ENCODE results near the gene SLC27A4.

The SLC27A4 gene

DNA sequence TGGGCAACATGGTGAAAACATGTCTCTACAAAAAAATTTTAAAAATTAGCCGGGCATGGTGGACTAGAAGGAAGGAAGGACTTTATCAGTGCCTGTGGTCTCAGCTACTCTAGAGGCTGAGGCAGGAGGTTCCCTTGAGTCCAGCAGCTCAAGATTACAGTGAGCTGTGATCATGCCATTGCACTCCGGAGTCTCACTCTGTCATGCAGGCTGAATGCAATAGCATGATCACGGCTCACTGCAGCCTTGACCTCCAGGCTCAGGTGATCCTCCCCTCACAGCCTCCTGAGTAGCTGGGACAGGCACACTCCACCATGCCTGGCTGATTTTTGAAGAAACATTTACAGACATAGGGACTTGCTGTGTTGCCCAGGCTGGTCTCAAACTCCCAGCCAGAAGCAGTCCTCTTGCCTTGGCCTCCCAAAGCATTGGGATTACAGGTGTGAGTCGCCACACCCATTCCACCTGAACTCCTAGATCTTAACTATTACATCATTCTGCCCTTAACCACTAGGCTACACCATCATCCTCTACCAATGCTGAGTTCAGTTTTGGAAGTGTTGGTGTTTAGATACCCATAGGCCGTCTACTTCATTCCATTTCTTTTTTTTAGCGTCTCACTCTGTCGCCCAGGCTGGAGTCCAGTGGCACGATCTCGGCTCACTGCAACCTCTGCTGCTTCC lies 28.8 kb downstream of the SLC27A4 start:
- no peak for DNase-seq

DNA sequence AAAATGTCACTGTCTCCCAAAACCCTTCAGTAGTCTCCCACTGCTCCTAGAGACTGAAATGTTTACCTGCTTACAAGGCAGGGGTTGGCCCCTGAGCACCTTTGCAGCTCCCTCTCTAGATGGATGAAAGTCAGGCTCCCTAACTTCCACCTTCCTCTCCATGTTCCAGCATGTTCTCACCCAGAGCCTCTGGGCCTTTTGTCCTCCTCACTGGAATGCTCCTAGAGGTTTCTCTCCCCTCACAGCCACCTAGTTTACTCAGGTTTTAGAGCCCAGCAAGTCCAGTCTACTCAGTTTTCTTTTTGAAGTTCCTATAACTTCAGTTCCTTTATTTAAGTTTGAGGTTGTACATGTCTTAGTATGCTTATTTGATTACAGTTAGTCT lies 30.0 kb downstream of the SLC27A4 start:
- DNase-seq, result no peak

- peak; percentile 55 to 86 for DNase-seq
Observed at GRCh38 chr9:128370752-128371629, 30.7 kb downstream of the SLC27A4 start, which contains the start of gene URM1. Gene URM1 (plus strand): TSS chr9:128371374. CDS start chr9:128371381, 7 bp downstream.

DNA sequence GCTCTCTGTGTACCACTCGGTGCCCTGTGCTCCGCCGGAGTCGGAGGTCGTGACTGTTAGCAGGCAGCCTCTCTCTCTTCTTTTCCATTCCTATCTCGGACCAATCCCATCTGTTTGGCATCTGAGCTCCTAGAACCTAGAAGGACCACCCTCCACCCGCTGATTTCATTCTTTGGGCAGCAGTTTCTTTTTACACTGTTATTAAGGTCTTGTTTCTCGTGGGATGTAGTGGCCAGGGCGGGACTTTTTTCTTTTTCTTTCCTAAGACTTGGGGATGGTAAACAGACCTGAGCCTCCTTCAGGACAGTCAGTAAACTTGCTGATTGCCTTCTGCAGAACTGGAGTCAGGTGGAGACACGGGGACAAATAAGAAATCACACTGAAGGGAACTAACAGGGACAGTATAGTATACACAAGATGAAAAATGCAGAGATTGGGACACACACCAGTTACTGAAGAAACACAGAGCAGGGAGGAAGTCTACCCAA lies 31.3 kb downstream of the SLC27A4 start:
- DNase-seq, result no peak

- DNase-seq, result no peak
Observed at GRCh38 chr9:128372188-128372641, 31.9 kb downstream of the SLC27A4 start.

DNA sequence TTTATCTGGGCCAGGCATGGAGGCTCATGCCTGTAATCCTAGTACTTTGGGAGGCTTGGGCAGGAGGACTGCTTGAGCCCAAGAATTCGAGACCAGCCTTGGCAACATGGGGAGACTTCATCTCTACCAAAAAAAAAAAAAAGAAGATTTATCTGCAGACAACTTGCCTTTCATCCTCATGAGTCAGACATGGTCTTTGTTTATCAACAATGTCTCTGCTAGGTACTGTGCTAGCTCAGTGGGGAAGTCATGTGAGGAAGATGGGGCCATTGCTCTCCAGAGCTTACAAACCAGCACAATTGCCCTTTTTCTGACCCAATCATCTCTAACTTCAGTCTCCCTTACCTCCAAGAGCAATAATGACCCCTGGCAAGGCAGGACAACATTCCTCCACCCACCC lies 32.5 kb downstream of the SLC27A4 start:
- DNase-seq, result no peak

GRCh38 chr9:128374221-128374675 lies 33.9 kb downstream of the SLC27A4 start:
- no peak for DNase-seq

DNA sequence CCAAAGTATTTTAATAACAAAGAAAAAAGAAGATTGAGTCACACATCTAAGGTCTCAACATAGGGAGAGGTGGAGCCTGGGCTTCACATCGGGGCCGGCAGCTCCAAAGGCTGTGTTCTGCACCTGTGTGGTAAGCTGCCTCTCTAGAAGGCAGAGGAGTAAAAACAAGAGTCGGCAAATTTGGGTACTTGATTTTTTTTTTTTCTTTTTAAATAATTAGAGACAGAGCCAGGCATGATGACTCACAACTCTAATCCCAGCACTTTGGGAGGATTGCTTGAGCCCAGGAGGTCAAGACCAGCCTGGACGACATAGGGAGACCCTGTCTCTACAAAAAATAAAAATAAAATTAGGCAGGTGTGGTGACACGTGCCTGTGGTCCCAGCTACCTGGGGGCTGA lies 35.5 kb downstream of the SLC27A4 start:
- DNase-seq, result no peak

DNA sequence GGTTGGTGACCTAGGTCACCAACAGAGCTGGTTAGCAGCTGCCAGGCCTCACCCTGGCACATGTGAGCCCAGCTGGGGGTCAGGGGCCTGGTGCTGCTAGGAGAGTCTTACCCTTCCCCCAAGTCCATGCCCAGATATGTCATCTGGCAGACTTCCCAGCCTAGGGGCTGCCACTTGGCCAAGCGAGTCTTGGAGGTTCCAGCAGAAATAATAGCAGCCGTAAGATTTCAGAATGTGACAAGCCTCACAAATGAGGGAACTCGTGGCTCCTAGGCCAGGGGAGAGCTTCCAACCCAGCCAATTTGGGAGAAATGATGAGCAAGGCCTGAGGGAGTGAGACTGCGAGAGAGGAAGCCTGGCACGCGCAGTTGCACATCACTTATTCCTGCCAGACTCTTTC lies 41.9 kb downstream of the SLC27A4 start:
- no peak for DNase-seq

DNA sequence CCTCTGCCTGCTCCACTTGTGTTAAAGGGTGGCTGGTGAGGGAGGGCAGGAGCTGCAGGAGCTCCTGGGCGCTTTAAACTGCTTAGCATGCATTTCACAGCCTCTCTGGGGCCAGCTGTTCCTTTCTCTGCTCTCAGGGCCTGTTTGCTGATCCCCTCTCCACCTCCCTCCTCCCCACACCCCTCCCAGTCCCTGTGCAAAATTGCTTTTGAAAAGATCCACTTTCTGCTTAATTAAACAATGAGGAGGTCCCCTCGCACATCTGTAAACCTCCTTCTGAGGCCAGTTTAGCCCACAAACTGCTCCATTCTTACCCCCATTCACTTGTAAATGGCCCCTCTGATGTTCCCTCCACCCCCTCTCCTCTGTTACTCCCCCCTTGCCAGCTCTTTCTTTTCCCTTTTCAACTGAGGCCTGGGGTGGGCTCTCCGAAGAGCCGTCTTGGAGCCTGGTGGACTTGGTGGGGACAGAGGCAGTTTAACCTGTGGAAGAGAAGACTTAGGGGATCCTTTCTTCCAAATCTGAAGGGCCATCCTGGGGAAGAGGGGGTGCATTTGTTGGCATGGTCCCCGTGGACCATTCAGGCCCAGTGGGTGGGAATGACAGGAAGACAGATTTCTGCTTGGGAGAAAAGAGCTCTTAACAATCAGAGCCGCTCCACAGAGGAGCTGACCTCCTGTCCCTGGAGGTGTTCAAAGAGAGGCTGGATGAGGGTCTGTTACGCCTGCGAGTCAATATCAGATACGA lies 42.9 kb downstream of the SLC27A4 start:
- DNase-seq, result no peak

GRCh38 chr9:128383791-128384190 lies 43.5 kb downstream of the SLC27A4 start:
- DNase-seq, result peak in 1 of 2 experiments; percentile 82

DNA sequence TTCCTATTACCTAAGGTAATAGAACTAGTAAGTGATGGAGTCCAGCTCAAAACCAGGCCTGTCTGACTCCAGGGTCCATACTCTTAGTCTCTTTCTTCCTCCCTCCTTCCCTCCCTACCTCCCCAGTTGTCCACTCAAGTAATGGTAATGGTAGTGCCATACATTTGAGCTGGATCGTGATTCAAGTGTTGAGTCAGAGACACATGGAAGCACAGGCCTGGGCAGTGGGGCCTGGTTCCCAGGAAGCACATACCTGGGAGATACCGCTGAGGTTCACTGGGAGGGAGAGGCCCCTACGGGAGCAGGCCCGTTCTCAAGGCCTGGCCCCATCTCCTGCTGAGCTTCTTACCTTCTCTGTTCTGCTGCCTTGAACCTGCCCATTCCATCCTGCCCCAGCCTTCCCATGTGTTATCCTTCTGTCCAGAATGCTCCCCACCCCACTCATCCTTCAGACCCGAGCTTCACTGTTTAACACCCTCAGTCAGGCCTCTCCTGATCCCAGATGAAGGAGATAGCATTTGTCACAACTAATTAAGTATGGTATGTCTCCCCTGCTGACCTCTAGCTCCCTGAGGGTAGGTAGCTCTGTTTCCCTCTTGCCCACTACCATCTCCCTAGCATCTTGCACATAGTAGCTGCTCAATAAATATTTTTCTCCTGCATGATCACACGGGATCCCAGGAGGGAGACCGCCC lies 44.6 kb downstream of the SLC27A4 start:
- DNase-seq, result no peak

- DNase-seq, result no peak
Observed at GRCh38 chr9:128385496-128386460, 45.5 kb downstream of the SLC27A4 start.

GRCh38 chr9:128388150-128388549 lies 47.8 kb downstream of the SLC27A4 start:
- no peak for DNase-seq

- DNase-seq, result no peak
Observed at GRCh38 chr9:128389395-128390149, 49.2 kb downstream of the SLC27A4 start.

GRCh38 chr9:128390150-128390812 lies 50.0 kb downstream of the SLC27A4 start:
- DNase-seq, result no peak

DNA sequence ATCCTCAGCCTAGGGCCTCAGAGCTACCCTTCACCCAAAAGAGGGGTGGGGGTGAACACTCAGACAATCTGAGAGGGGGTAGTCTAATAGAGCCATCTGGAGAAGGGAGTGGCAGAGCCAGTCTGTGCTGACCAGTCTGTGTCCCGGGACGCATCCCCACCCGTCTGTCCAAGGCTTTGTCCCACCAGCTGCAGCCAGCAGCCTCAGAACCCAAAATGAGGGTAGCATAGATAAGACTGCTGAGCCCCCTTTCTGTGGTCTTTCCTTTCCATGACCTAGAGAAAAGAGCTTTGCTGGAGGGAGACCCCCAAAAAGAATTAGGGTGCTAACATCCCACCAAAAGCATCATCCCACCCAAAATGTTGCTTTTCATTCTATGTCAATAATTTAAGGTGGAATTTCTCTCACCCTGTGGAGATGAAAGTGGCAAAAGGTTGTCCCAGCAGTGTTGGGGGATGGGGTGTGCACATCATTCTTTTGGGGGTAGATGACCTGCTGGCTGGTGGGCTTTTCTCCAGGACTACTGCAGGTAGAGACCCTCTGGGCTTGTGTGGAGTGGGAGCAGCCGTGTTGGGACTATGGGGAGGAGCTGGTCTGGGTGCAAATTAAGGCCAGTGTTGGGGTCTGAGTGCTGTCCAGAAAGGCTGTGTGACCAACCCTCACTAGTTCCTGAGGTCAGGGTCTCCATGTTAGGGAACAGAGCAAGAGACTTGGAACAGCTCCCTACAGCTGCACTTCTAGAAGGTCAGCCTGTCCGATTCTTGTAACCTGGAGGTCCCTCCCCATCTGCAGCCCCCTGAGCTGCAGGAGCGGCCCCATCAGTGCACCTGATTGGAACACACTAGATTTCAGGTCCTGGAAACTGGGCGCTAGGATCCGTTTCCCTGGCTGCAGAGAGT lies 50.7 kb downstream of the SLC27A4 start:
- DNase-seq, result no peak

- DNase-seq, result no peak
Observed at GRCh38 chr9:128391956-128392301, 51.6 kb downstream of the SLC27A4 start.
